Fibroblast of upper back skin (primary cell): ENCODE results near the gene SERPINA1.
A peak's percentile ranks its signal among the peaks of the same experiment; 100 is the strongest.
"Not testable (repeated sequence)": the region's sequence is repeated elsewhere in the genome, so short reads cannot be mapped to it uniquely, and the experiment has no call there.

Experiments
- DNase-seq: peaks from one replicate; pipeline ENCODE4 v3.0.0-alpha.2; 2013

Gene SERPINA1

DNA sequence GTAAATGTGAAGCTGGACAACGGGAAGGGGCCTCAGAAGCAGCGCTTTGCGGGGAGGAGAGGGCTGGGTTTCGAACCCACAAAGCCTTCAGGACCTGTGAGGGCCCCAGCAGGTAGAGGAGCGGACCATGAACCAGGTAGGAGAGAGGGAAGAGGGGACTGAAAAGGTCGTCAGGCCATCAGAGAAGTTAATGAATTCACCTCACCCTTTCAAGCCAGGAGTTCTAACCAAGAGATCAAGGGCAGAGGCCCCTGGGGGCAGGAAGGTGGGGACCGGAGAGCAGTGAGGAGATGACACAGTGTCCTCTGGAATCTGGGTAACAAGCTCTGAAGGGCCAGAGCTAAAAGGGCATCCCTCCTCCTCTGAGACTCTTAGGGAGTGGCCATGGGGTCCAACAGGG, 19.4 kb downstream of the SERPINA1 start:
- no peak for DNase-seq

DNA sequence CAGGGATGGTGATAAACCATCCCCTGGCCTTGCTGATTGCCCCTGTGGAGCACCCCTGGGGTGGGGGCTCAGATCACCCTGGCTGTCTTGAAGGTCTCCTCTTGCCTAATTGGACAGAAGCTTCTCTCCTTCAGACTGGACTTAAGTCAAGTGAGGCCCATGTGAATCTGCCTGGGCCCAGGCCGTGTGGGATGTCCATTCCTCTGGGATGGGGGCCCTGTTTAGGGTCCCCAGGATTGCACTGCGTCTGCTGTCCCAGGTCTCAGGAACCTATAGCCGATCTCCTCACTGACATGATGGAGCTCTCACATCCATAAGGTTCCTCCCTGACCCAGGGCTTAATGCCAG, 20.2 kb downstream of the SERPINA1 start:
- DNase-seq: no peak

DNA sequence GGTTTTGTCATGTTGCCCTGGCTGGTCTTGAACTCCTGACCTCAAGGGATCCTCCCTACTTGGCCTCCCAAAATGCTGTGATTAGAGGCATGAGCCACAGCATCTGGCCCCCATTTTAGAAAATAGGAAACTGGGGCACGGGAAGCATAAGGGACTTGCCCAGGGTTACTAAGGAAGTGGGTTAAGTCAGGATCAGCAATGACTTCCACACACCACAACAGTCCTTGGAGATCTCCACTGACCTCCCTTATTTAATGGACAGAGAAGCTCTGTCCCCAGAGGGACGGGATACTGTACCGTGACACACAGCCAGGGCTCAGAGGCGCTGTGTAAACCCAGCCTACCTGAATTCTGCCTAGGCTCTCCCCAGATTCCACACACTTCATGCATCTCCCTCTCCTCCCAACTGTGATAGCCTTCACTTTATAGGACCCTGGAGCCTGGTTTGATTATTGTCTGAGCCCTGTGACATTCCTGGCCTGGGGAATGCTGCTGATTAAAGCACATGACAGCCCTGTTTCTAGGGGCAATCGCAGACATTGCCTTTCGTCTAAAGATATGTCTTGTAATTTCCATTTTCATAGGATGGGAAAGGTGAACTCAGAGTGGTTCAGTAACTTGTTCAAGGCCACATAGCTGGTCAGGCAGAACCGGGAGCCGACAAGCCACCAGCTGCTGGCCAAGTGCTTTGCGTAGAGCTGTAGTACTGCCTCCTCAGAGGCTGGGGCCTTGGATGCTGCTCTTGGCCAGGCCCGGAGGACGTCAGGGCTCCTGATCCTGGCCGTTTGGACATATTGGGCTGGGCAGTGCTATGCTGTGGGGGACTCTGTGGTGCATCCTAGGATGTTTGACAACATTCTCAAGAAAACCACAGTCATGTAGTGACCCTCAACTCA, 20.8 kb downstream of the SERPINA1 start:
- no peak for DNase-seq

DNA sequence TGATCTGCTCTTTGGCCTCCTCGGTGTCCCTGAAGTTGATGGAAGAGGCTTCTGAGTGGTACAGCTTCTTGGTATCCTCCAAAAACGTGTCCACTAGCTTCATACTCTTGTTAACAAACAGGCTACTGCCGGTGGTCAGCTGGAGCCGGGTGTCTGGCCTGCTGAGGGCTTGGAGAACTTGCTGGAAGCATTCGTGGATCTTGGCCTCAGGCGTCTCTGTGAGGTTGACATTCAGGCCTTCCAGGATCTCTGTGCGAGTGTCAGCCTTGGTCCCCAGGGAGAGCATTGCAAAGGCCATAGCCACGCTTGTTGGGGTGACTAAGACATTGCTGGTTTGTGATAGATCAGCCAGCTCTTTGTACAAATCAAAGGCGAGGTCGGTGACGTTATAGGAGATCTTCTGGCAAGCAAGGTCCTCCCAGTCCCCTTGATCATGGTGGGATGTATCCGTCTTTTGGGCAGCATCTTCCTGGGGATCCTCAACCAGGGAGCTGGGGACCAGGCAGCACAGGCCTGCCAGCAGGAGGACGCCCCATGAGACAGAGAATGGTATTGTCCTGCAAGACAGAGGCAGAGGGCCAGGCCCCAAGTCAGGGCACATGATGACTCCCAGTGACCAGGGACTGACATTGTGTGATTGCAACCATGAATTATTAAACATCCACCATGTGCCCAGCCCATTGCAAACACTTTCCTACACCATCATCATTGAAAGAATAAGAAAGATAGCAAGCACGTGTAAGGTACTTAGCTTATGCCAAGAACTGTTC, 22.1 kb downstream of the SERPINA1 start, which contains the start of gene SERPINA2:
Gene SERPINA2 (minus strand): TSS at position 553 of the 770 bp plus-strand sequence.
- DNase-seq: no peak

DNA sequence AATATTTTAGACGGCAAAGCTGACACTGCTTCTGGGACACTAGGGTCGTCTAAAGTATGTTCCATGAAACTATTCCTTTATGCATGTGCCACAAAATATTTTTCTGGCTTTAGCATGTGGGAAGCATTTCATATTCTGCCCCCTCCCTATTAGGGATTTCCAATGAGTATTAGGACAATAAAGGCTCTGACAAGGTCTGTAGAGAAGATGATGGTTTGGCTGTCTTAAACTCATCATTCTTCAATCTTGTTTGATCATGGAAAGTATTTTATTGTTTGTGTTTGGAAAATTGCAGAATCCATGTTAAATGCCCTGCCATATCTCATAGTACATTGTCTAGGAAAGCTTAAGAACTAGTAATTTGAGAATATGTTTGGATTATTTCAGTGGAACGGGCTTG, 22.8 kb downstream of the SERPINA1 start:
- DNase-seq: no peak

DNA sequence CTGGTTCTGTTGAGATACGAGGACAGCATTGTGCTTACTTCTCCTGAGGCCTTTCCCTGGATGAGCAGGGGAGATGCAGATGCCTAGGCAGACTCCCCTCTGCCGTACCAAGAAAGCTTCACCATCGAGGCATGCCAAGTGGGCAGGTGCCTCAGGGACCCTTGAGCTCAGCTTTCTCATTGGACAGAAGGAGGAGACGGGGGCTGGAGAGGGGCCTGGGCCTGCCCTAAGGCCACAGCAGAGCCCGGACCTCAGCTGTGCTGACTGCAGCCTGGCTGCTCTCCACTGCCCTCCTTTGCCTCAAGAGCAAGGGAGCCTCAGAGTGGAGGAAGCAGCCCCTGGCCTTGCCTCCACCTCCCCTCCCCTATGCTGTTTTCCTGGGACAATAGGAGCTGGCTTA, 23.4 kb downstream of the SERPINA1 start:
- no peak for DNase-seq

DNA sequence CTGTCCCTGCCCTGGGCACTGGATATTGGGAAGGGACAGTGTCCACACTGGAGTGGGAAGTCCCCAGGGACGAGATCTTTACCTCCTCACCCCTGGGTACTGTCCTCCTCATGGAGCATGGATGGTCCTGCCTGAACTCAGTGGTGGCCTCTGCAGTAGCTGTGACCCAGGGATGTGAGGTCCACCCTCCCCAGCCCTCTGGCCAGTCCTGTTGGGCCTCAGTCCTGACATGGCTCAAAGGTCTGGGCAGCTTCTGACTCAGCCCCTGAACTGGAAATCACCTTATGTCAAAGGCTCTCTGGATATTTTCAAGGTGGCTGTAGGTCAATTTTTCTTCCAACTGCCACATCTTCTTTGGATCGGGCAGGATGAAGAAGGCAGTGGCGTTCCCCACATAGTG, 24.4 kb downstream of the SERPINA1 start:
- no peak for DNase-seq

DNA sequence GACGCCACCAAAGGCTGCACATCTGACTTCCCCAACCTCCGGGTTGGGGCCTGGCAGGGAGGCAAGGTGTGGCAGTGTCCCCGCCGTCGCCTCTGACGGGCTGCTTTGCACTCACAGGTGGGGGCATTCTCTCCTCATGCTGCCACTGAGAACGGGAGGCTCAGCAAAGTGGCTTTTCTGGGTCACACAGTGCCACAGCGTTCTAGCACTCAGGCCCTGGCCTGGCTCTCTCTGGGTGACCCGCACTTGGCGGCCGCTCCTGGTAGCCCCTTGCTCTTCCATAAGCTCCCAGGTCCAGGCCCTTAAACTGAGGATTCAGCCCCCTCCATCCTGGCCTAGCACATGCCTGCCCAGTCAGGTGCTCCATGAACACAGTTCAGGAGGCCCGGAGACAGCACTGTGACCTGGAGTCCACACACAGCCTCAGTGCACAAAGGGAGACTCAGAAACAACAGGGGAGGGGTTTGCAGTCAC, 25.2 kb downstream of the SERPINA1 start:
- DNase-seq: no peak

DNA sequence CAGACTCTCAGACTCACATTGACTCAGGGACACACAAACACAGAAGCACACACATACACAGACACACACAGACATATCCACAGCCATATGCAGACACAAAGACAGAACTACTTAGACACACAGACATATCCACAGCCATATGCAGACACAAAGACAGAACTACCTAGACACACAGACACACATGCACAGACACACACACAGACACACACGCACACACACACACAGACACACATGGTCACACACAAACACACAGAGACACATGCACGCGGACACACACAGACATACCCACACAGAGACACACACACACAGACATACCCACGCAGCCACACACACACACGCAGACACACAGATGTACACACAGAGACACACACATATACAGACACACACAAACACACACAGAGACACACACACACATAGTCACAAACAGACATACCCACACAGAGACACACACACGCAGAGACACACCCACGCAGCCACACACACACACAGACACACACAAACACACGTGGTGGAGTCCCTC, 25.7 kb downstream of the SERPINA1 start:
- DNase-seq: no peak

DNA sequence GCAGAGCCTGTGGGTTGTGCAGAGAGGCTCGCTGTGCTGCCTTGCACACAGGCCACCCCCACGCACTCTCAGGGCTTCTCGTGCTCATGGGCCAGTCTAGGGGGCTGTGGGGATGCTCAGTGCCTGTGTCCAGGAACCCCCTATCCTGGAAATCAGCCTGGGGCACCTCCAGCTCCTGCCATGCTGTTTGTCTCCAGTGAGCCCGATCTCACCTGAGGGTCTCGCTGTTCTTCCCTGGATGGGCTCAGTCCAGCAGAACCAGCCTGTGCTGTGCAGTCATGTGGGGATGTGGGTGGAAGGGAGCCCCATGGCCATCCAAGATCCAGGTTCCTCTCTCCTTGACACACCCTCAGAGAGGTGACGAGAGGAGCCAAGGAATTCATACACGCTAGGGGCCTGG, 26.7 kb downstream of the SERPINA1 start:
- no peak for DNase-seq

DNA sequence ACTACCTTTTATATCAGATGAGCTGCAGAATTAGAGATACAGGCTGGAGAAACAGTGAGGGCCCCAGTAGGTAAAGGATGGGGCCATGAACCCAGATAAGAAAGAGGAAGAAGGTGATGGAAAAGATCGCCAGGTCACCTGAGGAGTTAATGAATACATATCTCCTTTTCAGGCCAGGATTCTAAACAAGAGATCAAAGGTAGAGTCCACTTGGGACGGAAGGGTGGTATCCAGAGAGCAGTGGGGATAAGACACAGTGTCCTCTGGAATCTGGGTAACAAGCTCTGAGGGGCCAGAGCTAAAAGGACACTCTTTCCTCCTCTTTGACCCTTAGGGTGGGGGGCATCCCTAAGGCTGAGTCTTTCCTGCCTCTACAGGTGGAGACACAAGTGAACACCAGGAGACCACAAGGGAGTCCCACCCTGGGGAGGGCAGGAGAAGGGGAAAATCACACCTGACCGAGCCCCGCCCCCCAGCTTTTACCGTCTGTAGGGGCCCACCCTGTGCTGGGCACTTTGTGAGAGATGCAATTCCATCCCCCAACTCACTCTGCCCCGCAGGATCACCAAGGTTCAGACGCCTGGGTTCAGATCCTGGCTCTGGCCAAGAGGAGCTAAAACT, 27.3 kb downstream of the SERPINA1 start:
- no peak for DNase-seq

DNA sequence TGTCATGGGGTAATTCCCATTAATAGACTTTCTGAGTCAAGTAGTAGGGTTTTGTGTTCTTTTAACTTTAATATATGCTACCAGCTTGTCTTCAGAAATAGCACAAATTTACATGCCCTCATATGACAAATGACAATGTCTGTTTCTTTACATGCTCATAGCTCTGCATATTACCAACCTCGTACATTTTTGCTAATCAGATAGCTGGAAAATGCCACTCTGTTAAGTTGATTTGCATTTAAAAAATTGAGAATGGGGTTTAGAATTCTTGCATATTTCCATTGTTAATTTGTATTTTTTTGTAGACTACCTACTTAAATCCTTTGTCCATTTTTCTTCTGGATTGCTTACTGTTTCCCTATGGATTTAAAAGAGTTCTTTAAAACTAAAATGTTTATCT, 31.2 kb downstream of the SERPINA1 start:
- DNase-seq: no peak

DNA sequence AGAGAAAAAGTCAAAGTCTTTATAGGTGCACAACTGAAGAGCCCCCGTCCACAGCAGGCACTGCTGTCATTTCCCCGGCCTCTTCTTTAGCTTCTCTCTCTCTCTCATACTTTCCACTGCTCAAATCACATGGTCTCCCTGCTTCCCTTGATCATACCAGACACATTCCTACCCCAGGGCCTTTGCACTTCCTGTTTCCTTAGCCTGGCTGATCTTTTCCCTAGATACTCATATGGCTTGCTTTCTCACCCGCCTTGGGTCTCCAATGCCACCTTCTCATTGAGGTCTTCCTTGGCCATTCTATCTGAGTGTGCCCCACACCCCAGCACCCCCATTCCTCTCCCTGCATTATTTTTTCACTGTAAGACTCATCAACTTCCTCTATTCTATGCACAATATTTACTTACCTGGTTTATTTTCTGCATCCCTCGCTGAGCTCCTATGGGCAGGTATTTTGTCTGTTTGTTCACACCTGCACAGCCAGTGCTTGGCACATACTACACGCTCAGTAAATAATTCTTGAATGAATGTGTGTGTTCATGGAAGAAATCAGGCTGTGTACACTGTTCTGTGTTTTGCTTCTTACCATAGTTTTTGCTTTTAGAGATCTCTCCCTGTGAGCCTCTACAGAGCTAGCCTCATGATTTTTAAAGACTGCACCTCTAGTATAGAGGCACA, 31.9 kb downstream of the SERPINA1 start:
- DNase-seq: no peak

DNA sequence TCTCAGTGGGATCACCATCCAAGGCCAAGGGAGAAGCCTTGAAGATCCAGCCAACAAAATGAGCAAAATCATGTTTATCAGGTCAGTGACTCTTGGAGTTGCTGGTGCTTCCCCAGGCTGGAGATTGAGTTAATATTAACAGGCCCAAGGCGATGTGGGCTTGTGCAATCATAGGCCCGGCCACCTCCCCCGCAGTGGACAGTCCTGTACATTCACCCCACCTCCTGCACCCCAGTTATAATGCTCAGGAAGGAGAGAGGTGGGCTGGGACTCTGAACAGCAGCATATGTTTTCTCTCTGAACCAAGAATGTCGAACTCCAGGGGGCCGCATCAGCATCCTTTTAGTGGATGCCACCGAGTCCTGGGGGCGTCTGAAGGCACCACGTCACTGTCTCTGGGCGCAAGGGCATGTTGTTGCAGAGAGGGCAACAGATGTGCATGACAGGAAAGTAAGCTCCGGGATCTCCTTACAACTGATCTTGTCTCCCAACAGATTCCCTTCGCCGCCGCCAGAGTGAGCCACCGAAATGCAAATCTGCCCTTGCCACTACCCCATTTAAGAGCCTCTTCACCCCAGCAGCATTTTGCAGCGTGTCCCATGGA, 33.1 kb downstream of the SERPINA1 start:
- peak; percentile 57 for DNase-seq

DNA sequence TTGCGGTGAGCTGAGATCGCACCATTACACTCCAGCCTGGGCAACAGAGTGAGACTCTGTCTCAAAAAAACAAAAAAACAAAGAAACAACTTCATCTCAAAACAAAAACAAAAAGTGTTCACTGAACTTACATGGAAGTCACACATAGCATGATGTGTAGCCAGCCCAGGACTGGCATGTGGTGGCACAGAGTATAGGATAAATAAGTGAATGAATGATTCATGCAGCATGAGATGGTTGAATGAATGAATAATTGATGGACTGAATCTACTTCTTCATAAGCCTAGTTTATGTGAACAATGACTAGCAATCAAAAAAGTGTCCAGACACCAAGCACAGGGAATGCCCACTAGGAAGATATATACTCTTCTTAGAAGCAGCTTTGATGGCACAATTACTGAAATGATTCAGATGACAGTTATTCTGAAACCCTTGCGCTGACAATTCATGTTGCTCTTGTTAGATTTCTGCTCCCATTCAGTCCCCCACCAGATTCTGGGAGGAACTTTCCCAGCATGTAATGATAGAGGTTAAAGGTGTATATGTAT, 33.7 kb downstream of the SERPINA1 start:
- no peak for DNase-seq

DNA sequence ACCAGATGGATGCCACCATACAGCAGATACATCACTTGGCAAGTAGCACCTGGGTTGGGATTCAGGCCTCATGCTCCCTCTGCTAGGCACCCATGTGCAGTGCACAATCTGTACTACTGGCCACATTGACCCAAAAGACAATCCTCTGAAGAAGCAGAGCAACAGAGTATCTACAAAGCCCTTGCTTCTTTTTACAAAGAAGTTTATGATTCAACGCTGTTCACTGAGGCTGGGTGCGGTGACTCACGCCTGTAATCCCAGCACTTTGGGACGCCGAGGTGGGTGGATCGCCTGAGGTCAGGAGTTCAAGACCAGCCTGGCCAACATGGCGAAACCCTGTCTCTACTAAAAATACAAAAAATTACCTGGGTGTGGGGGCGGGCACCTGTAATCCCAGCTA, 34.2 kb downstream of the SERPINA1 start:
- DNase-seq: not testable (repeated sequence)

DNA sequence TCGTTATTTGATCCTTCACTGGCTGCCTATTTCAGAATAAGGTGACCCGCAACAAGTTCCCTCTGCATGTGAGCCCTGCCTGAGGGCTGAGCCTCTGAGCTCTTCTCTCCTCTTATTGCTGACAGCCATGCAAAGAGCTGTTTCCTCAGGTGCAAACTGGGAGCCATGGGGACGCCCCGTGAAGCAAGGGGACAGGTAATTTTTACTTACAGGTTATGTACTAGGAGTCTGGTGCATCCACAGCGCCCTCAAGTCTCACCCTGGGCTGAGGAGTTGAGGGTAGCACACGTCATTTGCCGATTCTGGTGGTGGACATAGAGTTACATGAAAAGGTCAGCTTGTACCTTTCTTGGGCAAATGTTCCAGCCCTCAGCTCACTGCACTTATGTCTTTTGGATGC, 39.1 kb downstream of the SERPINA1 start:
- no peak for DNase-seq

DNA sequence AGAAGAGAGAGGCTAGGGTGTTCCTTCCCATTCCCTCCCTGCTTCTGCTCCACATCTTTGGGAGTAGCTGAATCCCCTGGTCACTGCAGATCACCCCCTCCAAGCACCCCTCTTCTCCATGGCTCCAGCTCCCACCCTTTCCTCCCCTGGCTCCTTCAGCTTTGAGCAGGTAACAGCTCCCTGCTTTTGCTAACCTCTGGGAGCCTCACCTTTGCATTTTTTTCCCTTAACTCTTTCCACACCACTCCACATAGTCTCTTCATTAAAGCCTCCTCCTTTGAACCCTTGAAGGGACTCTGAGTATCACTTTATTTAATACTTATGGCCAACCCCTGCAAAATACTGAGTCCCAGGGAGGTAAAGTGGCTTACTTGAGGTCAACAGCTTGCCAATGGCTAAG, 39.6 kb downstream of the SERPINA1 start:
- DNase-seq: no peak

DNA sequence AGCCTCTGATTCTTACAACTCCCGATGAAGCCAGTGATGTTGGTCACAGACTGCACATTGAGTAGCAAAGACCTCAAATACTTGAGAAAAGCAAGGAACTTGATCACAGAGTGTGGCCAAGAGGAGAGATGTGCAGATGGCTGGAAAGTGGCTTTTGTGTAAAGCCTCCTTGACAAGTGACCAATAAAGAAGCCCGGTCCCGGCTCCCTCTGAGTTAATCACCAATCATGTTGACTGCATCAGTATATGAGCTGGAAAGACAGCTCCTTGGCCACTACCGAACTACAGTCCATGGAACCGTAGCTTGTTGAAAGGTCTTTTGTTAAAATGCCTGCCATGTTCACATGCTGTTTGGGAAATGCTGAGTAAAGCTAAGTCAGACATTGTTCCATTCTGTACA, 41.6 kb downstream of the SERPINA1 start:
- DNase-seq: no peak

DNA sequence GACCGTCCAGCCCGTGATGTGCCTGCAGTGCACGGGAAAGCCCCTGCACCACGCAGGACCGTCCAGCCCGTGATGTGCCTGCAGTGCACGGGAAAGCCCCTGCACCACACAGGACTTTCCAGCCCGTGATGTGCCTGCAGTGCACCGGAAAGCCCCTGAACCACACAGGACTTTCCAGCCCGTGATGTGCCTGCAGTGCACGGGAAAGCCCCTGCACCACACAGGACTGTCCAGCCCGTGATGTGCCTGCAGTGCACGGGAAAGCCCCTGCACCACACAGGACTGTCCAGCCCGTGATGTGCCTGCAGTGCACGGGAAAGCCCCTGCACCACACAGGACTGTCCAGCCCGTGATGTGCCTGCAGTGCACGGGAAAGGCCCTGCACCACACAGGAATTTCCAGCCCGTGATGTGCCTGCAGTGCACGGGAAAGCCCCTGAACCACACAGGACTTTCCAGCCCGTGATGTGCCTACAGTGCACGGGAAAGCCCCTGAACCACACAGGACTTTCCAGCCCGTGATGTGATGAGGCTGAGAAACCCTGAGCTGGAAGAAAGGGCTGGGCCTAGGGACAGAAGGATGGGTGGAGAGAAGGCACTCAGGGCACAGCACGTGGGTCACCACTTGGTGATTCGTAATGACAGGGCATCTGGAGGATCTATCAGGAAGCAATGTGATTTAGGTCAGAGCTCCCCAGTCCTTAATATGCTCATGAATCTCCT, 42.2 kb downstream of the SERPINA1 start:
- DNase-seq: not testable (repeated sequence)

DNA sequence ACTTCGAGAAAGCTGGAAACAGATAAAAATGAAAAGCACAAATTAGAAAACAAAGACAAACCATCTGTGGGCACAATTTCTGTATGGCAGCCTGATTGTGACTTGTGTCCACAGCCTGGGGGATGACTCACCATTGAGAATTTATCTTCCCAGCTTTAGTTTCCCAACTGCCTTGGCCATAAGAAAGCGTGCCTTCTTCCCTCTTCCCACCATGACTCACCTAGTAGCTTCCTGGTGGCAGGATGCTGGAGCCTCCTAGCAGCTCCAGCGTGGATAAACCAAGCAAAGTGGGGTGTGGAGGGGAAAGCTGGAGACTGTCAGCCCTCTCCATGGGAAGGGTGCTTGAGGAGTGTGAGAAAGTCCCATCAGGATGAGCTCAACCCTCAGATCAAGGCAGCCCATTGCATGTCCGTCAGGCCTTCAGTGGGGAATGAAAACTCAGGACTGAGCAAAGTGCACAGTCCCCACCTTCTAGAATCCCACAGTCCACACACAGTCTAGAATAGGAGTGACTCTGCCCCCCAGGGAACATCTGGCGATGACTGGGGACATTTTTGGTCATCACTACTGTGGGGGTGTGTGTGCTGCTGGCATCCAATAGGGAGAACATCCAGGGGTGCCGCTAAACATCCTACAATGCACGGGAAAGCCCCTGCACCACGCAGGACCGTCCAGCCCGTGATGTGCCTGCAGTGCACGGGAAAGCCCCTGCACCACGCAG, 42.9 kb downstream of the SERPINA1 start:
- peak; percentile 91 for DNase-seq
